HepG2 (cell line): ENCODE results near the gene SEMA4C. TPM values are rescaled to one million over a fixed set of nuclear protein-coding genes. Genes with fewer than 3 reads are reported as not detected.

ENCODE experiments used
- ELF1 ChIP-seq: sonication (generic); formaldehyde crosslinking; IDR thresholded peaks from 2 replicates; pipeline ENCODE4 v1.4.0; 2020; ENCODE audit warnings: missing genetic modification reagents
- GPN1 ChIP-seq: sonication (generic); formaldehyde crosslinking; IDR thresholded peaks from 2 replicates; pipeline ENCODE4 v1.5.1; 2020; ENCODE audit warnings: missing genetic modification reagents, borderline replicate concordance
- HDAC2 ChIP-seq: sonication (generic); formaldehyde crosslinking; IDR thresholded peaks from 2 replicates; pipeline ENCODE4 v1.4.0; 2020; ENCODE audit warnings: missing genetic modification reagents
- HNF4A ChIP-seq: sonication (generic); formaldehyde crosslinking; IDR thresholded peaks from 2 replicates; pipeline ENCODE4 v1.4.0; 2020; ENCODE audit warnings: missing genetic modification reagents
- HNRNPH1 ChIP-seq: fragments of 200-400 bp; formaldehyde crosslinking; optimal IDR thresholded peaks from 2 replicates; pipeline ENCODE3; 2017; ENCODE audit warnings: mild to moderate bottlenecking, low read depth, low read length
- NFIC ChIP-seq: IDR thresholded peaks from 2 replicates; pipeline ENCODE4 v1.6.1; 2012; ENCODE audit warnings: mild to moderate bottlenecking, low read length, inconsistent platforms
- NPAS2 ChIP-seq: sonication (generic); formaldehyde crosslinking; IDR thresholded peaks from 2 replicates; pipeline ENCODE4 v1.8.0; 2022; ENCODE audit warnings: mild to moderate bottlenecking, missing genetic modification reagents, borderline replicate concordance
- PHF8 ChIP-seq: sonication (generic); formaldehyde crosslinking; IDR thresholded peaks from 2 replicates; pipeline ENCODE4 v1.5.0; 2020; ENCODE audit warnings: missing genetic modification reagents
- PITX1 ChIP-seq: sonication (generic); formaldehyde crosslinking; IDR thresholded peaks from 2 replicates; pipeline ENCODE4 v1.5.1; 2020; ENCODE audit warnings: mild to moderate bottlenecking, missing genetic modification reagents
- TBP ChIP-seq: sonication (generic); formaldehyde crosslinking; IDR thresholded peaks from 2 replicates; pipeline ENCODE4 v1.5.0; 2020; ENCODE audit warnings: missing genetic modification reagents
- TBX2 ChIP-seq: sonication (generic); formaldehyde crosslinking; IDR thresholded peaks from 2 replicates; pipeline ENCODE4 v1.5.0; 2020; ENCODE audit warnings: missing genetic modification reagents, mild to moderate bottlenecking, borderline replicate concordance
- TRIM24 ChIP-seq: sonication (generic); formaldehyde crosslinking; IDR thresholded peaks from 2 replicates; pipeline ENCODE4 v1.8.0; 2022; ENCODE audit warnings: mild to moderate bottlenecking, missing genetic modification reagents
- ZFP90 ChIP-seq: sonication (generic); formaldehyde crosslinking; IDR thresholded peaks from 2 replicates; pipeline ENCODE4 v1.8.0; 2022; ENCODE audit warnings: missing genetic modification reagents, mild to moderate bottlenecking, inconsistent platforms, borderline replicate concordance
- ZFYVE20 ChIP-seq: sonication (generic); formaldehyde crosslinking; IDR thresholded peaks from 2 replicates; pipeline ENCODE4 v1.8.0; 2023; ENCODE audit warnings: low read depth, mild to moderate bottlenecking, moderate library complexity, missing genetic modification reagents, borderline replicate concordance
- ZNF30 ChIP-seq: sonication (generic); formaldehyde crosslinking; IDR thresholded peaks from 2 replicates; pipeline ENCODE4 v1.5.0; 2020; ENCODE audit warnings: mild to moderate bottlenecking, missing genetic modification reagents
- ZNF33B ChIP-seq: sonication (generic); formaldehyde crosslinking; IDR thresholded peaks from 2 replicates; pipeline ENCODE4 v1.5.1; 2020; ENCODE audit warnings: mild to moderate bottlenecking, missing genetic modification reagents
- ZNF550 ChIP-seq: sonication (generic); formaldehyde crosslinking; IDR thresholded peaks from 2 replicates; pipeline ENCODE4 v1.4.0; 2020; ENCODE audit warnings: mild to moderate bottlenecking, missing genetic modification reagents, borderline replicate concordance
- ZNF567 ChIP-seq: sonication (generic); formaldehyde crosslinking; IDR thresholded peaks from 2 replicates; pipeline ENCODE4 v1.8.1; 2023; ENCODE audit warnings: mild to moderate bottlenecking, missing genetic modification reagents, borderline replicate concordance
- ZNF747 ChIP-seq: sonication (generic); formaldehyde crosslinking; IDR thresholded peaks from 2 replicates; pipeline ENCODE4 v1.8.1; 2023; ENCODE audit warnings: missing genetic modification reagents, mild to moderate bottlenecking, borderline replicate concordance
- polyA plus RNA-seq, 8 experiments: library from polyadenylated mRNA; depleted of rRNA in 3 of 8; stranded (reverse) in 7 of 8; unstranded in 1 of 8; fragments of >200 nt; fragmentation: Illumina TruSeq in 4 of 8; extraction: Trizol in 4 of 8; gene quantifications; 2 replicates each; pipeline versions ENCODE4 v1.2.1 to v1.2.3, GENCODE V29; 2011 to 2016; ENCODE audit warnings: low read depth in 4 of 8, missing spikeins in 1 of 8, mixed read lengths in 1 of 8; ENCODE audit not compliant: insufficient read depth in 1 of 8
- total RNA-seq, 5 experiments: library from RNA; depleted of rRNA; stranded (reverse); fragments of >200 nt; fragmentation: Illumina TruSeq; extraction: Trizol; gene quantifications; 2 replicates each; pipeline ENCODE4 v1.2.3, GENCODE V29; 2016; ENCODE audit warnings: low read depth in 1 of 5
- TF ChIP-seq, protein P1 (sequence below): IDR thresholded peaks from 2 replicates; pipeline ENCODE4 v1.6.1; 2018; ENCODE audit warnings: missing genetic modification reagents, mild to moderate bottlenecking, missing compliant biosample characterization
- TF ChIP-seq, protein P2 (sequence below): sonication (generic); formaldehyde crosslinking; IDR thresholded peaks from 2 replicates; pipeline ENCODE4 v1.4.0; 2020; ENCODE audit warnings: missing genetic modification reagents, borderline replicate concordance
- TF ChIP-seq, protein P3 (sequence below): sonication (generic); formaldehyde crosslinking; IDR thresholded peaks from 2 replicates; pipeline ENCODE4 v1.4.0; 2020; ENCODE audit warnings: mild to moderate bottlenecking, low read depth, missing genetic modification reagents
- TF ChIP-seq, protein P4 (sequence below): sonication (generic); formaldehyde crosslinking; IDR thresholded peaks from 2 replicates; pipeline ENCODE4 v1.4.0; 2020; ENCODE audit warnings: missing genetic modification reagents, borderline replicate concordance

The SEMA4C gene
- total and polyA plus RNA-seq, 2 of the 13 experiments (the other 11 are each of a cell fraction or from before 2014, with no cell fraction given) = 25.9 to 46.6 TPM

DNA sequence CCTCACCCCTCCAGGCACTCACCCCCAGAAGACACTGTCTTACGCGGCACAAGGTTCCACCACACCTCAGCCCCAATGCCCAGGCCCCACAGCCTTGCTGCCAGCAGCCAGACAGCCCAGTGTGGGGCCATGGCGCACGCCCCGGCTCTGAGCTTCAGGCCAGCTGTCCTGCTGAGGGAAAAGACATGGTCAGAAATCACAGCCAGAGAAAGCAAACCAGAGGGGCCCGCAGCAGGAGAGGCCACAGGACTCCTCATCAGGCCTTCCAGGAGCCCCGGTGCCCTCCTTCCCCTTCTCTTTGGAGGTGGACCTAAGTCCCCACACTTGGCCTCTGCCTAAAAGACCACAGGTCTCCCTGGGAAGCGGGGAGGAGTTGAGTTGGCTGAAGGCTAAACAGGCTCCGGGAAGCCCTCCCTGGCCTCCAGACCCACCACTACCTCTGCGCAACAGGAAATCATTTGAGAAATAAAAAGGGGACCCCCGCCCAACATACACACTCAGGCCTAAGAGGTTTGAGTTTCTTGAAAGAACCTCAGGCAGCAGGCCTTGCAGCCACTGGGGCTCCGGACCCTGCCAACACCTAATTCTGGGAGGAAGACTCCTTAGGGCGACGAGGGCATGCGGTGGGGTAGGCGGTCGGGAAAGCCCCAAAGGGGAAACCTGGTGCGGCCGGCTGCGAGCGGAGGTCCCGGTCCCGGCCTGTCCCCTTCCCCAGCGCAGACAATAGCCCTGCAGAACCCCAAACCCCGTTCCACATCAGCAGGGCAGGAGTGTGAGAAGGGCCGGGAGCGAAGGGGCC lies 1.9 kb downstream of the SEMA4C start (continued):
- TF ChIP-seq, protein P1, sequence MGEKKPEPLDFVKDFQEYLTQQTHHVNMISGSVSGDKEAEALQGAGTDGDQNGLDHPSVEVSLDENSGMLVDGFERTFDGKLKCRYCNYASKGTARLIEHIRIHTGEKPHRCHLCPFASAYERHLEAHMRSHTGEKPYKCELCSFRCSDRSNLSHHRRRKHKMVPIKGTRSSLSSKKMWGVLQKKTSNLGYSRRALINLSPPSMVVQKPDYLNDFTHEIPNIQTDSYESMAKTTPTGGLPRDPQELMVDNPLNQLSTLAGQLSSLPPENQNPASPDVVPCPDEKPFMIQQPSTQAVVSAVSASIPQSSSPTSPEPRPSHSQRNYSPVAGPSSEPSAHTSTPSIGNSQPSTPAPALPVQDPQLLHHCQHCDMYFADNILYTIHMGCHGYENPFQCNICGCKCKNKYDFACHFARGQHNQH (CRISPR knock-in tag) = no peak
- no peak for TF ChIP-seq NPAS2 (CRISPR knock-in tag)
- no peak for TF ChIP-seq HDAC2 (CRISPR knock-in tag)
- TF ChIP-seq PITX1 = no peak; the same call in 1 of the 2 replicates
- TF ChIP-seq, protein P2, sequence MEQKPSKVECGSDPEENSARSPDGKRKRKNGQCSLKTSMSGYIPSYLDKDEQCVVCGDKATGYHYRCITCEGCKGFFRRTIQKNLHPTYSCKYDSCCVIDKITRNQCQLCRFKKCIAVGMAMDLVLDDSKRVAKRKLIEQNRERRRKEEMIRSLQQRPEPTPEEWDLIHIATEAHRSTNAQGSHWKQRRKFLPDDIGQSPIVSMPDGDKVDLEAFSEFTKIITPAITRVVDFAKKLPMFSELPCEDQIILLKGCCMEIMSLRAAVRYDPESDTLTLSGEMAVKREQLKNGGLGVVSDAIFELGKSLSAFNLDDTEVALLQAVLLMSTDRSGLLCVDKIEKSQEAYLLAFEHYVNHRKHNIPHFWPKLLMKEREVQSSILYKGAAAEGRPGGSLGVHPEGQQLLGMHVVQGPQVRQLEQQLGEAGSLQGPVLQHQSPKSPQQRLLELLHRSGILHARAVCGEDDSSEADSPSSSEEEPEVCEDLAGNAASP (CRISPR knock-in tag) = no peak; the same call in 1 of the 2 replicates
- no peak for TF ChIP-seq ZNF550 (CRISPR knock-in tag)
- TF ChIP-seq, protein P3, sequence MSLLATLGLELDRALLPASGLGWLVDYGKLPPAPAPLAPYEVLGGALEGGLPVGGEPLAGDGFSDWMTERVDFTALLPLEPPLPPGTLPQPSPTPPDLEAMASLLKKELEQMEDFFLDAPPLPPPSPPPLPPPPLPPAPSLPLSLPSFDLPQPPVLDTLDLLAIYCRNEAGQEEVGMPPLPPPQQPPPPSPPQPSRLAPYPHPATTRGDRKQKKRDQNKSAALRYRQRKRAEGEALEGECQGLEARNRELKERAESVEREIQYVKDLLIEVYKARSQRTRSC (CRISPR knock-in tag) = 0 out of 2 replicates have a peak, but pooled peaks have one; percentile 49
- TF ChIP-seq HNRNPH1 = no peak
- no peak for TF ChIP-seq ZFYVE20 (CRISPR knock-in tag)
- TF ChIP-seq, protein P4, sequence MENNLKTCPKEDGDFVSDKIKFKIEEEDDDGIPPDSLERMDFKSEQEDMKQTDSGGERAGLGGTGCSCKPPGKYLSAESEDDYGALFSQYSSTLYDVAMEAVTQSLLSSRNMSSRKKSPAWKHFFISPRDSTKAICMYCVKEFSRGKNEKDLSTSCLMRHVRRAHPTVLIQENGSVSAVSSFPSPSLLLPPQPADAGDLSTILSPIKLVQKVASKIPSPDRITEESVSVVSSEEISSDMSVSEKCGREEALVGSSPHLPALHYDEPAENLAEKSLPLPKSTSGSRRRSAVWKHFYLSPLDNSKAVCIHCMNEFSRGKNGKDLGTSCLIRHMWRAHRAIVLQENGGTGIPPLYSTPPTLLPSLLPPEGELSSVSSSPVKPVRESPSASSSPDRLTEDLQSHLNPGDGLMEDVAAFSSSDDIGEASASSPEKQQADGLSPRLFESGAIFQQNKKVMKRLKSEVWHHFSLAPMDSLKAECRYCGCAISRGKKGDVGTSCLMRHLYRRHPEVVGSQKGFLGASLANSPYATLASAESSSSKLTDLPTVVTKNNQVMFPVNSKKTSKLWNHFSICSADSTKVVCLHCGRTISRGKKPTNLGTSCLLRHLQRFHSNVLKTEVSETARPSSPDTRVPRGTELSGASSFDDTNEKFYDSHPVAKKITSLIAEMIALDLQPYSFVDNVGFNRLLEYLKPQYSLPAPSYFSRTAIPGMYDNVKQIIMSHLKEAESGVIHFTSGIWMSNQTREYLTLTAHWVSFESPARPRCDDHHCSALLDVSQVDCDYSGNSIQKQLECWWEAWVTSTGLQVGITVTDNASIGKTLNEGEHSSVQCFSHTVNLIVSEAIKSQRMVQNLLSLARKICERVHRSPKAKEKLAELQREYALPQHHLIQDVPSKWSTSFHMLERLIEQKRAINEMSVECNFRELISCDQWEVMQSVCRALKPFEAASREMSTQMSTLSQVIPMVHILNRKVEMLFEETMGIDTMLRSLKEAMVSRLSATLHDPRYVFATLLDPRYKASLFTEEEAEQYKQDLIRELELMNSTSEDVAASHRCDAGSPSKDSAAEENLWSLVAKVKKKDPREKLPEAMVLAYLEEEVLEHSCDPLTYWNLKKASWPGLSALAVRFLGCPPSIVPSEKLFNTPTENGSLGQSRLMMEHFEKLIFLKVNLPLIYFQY (CRISPR knock-in tag) = no peak
- no peak for TF ChIP-seq ZNF33B (CRISPR knock-in tag)
- TF ChIP-seq HNF4A (CRISPR knock-in tag) = no peak; the same call in 1 of the 2 replicates
- no peak for TF ChIP-seq TRIM24 (CRISPR knock-in tag)
- no peak for TF ChIP-seq ZNF30 (CRISPR knock-in tag)
- no peak for TF ChIP-seq ZNF567 (CRISPR knock-in tag)
- TF ChIP-seq ZFP90 (CRISPR knock-in tag) = no peak; the same call in none of the 2 replicates
- TF ChIP-seq NFIC = no peak
- TF ChIP-seq TBP (CRISPR knock-in tag) = no peak
- TF ChIP-seq TBX2 (CRISPR knock-in tag) = no peak
- TF ChIP-seq PHF8 (CRISPR knock-in tag) = peak; percentile 77; the same call in 1 of the 2 replicates
- no peak for TF ChIP-seq ELF1
- no peak for TF ChIP-seq GPN1 (CRISPR knock-in tag)
- no peak for TF ChIP-seq ZNF747 (CRISPR knock-in tag)
